GM12891 (cell line): ENCODE measurements around the gene MYH2.
"Not testable (repeated sequence)": the region's sequence is repeated elsewhere in the genome, so short reads cannot be mapped to it uniquely, and the experiment has no call there.

ENCODE experiments used
- PAX5 ChIP-seq: IDR thresholded peaks from 2 replicates; pipeline ENCODE4 v1.6.1; 2011; ENCODE audit warnings: low read length, moderate library complexity, mild to moderate bottlenecking; ENCODE audit not compliant: insufficient read depth, severe bottlenecking
- POLR2A ChIP-seq: IDR thresholded peaks from 2 replicates; pipeline ENCODE4 v1.6.1; 2011; ENCODE audit warnings: low read depth, low read length, control low read depth
- POLR2AphosphoS5 ChIP-seq: IDR thresholded peaks from 2 replicates; pipeline ENCODE4 v1.6.1; 2011; ENCODE audit warnings: low read depth, low read length, control low read depth
- POU2F2 ChIP-seq: IDR thresholded peaks from 2 replicates; pipeline ENCODE4 v1.6.1; 2011; ENCODE audit warnings: low read depth, mild to moderate bottlenecking, control low read depth, low read length, moderate library complexity
- SPI1 ChIP-seq: IDR thresholded peaks from 2 replicates; pipeline ENCODE4 v1.6.1; 2011; ENCODE audit warnings: low read depth, low read length, control low read depth
- TAF1 ChIP-seq: IDR thresholded peaks from 2 replicates; pipeline ENCODE4 v1.6.1; 2011; ENCODE audit warnings: low read depth, low read length, control low read depth

- TF ChIP-seq POLR2A, POLR2AphosphoS5, SPI1, PAX5, TAF1, POU2F2: not testable (repeated sequence)
Observed at GRCh38 chr17:10541179-10541578, 8.3 kb downstream of the MYH2 start.
